H1 (cell line): ENCODE measurements around the gene PKD2. TPM values are rescaled to one million over a fixed set of nuclear protein-coding genes. Genes with fewer than 3 reads are reported as not detected.
A peak's percentile ranks its signal among the peaks of the same experiment; 100 is the strongest.

Source experiments
- CTCF ChIA-PET: fragments of 300-600 bp; sonication (Branson Sonifier 250); formaldehyde crosslinking; loops from one replicate; lab custom pipeline; 2021; ENCODE audit not compliant: partially characterized antibody; lab: Charles Lee
- POLR2A ChIA-PET: fragments of 300-600 bp; sonication (Branson Sonifier 250); formaldehyde crosslinking; loops from one replicate; lab custom pipeline; 2021; ENCODE audit warnings: inconsistent platforms; ENCODE audit not compliant: partially characterized antibody; lab: Charles Lee
- DNase-seq, 2 experiments: peaks; one replicate each; pipeline versions ENCODE4 v3.0.0 to v3.0.0-alpha.2; 2010 to 2022; ENCODE audit warnings: low spot score in 2 of 2, low read depth in 1 of 2, mixed read lengths in 1 of 2
- FAIRE-seq: peaks from 2 replicates; lab custom pipeline; 2011; peaks lifted over from hg19 to GRCh38; lab: Jason Lieb, UNC
- H2AFZ ChIP-seq: 2 replicates; pipeline ENCODE4 v1.8.1; 2012; ENCODE audit warnings: low read length, inconsistent platforms
- H2AK5ac ChIP-seq: 2 replicates; pipeline ENCODE4 v1.6.1; 2013; ENCODE audit warnings: low read depth, low read length
- H2BK120ac ChIP-seq: replicated peaks from 2 replicates; pipeline ENCODE3; 2013; ENCODE audit warnings: low read depth, low read length, inconsistent platforms
- H2BK12ac ChIP-seq: 2 replicates; pipeline ENCODE4 v1.6.1; 2013; ENCODE audit warnings: low read depth, low read length
- H2BK15ac ChIP-seq: 2 replicates; pipeline ENCODE4 v1.6.1; 2013; ENCODE audit warnings: low read length
- H2BK20ac ChIP-seq: 2 replicates; pipeline ENCODE4 v1.6.1; 2013; ENCODE audit warnings: low read length
- H2BK5ac ChIP-seq: 2 replicates; pipeline ENCODE4 v1.6.1; 2013; ENCODE audit warnings: low read depth, low read length
- H3K14ac ChIP-seq: 2 replicates; pipeline ENCODE4 v1.6.1; 2013; ENCODE audit warnings: inconsistent platforms; ENCODE audit not compliant: insufficient read length
- H3K18ac ChIP-seq: 2 replicates; pipeline ENCODE4 v1.6.1; 2013; ENCODE audit warnings: low read length; ENCODE audit errors: extremely low read depth
- H3K23ac ChIP-seq: 2 replicates; pipeline ENCODE4 v1.6.1; 2013; ENCODE audit warnings: inconsistent platforms; ENCODE audit not compliant: insufficient read length
- H3K23me2 ChIP-seq: 2 replicates; pipeline ENCODE4 v1.6.1; 2013; ENCODE audit warnings: low read depth, low read length
- H3K27ac ChIP-seq: 2 replicates; pipeline ENCODE4 v1.6.1; 2011; ENCODE audit warnings: low read depth, low read length, inconsistent platforms
- H3K27me3 ChIP-seq, 4 experiments: replicated peaks in 1 of 4; 1 replicate in 1 of 4; 2 replicates in 3 of 4; pipeline versions ENCODE4 v1.6.1 to v1.8.1; 2011 to 2013; ENCODE audit warnings: low read length in 3 of 4, mild to moderate bottlenecking in 3 of 4, inconsistent platforms in 2 of 4, mixed read lengths in 2 of 4, moderate library complexity in 1 of 4; ENCODE audit not compliant: control insufficient read depth in 3 of 4, insufficient read depth in 3 of 4; ENCODE audit errors: extremely low read depth in 1 of 4
- H3K36me3 ChIP-seq, 4 experiments: 2 replicates each; pipeline versions ENCODE4 v1.6.1 to v1.8.1; 2011 to 2013; ENCODE audit warnings: mild to moderate bottlenecking in 4 of 4, low read length in 3 of 4, moderate library complexity in 2 of 4, control low read depth in 1 of 4, inconsistent platforms in 1 of 4; ENCODE audit not compliant: insufficient read depth in 4 of 4, control insufficient read depth in 2 of 4
- H3K4ac ChIP-seq: replicated peaks from 2 replicates; pipeline ENCODE3; 2013; ENCODE audit warnings: low read length, low read depth, mixed read lengths, inconsistent platforms; ENCODE audit not compliant: insufficient read length
- H3K4me1 ChIP-seq, 4 experiments: replicated peaks in 1 of 4; 1 replicate in 1 of 4; 2 replicates in 3 of 4; pipeline versions ENCODE4 v1.6.1 to v1.8.1; 2011 to 2013; ENCODE audit warnings: low read length in 3 of 4, inconsistent platforms in 2 of 4, mixed read lengths in 1 of 4; ENCODE audit not compliant: insufficient read depth in 4 of 4, control insufficient read depth in 3 of 4
- H3K4me2 ChIP-seq, 2 experiments: 2 replicates each; pipeline versions ENCODE4 v1.6.1 to v1.8.1; 2011 to 2013; ENCODE audit warnings: low read depth in 2 of 2, low read length in 2 of 2, control low read depth in 1 of 2, inconsistent platforms in 1 of 2, mild to moderate bottlenecking in 1 of 2; ENCODE audit not compliant: insufficient read depth in 1 of 2
- H3K4me3 ChIP-seq, 4 experiments: fragments of 200-600, 300-600 bp in 1 of 4; sonication (generic), shearing (Covaris generic), sonication (Bioruptor Twin) in 1 of 4; 2 replicates each; pipeline versions ENCODE4 v1.5.1 to v1.8.1; 2011 to 2016; ENCODE audit warnings: low read length in 4 of 4, low read depth in 3 of 4, control low read depth in 2 of 4, inconsistent platforms in 2 of 4, mild to moderate bottlenecking in 2 of 4, mixed read lengths in 1 of 4, moderate library complexity in 1 of 4; ENCODE audit not compliant: insufficient read depth in 2 of 4; ENCODE audit errors: extremely low read depth in 1 of 4
- H3K56ac ChIP-seq: replicated peaks from 2 replicates; pipeline ENCODE3; 2013; ENCODE audit warnings: low read depth, mild to moderate bottlenecking, mixed read lengths, low read length, inconsistent platforms; ENCODE audit not compliant: insufficient read length
- H3K79me1 ChIP-seq: 2 replicates; pipeline ENCODE4 v1.6.1; 2013; ENCODE audit warnings: low read depth, low read length, control low read depth
- H3K79me2 ChIP-seq, 2 experiments: 2 replicates each; pipeline versions ENCODE4 v1.6.1 to v1.8.1; 2012 to 2013; ENCODE audit warnings: low read length in 2 of 2, mild to moderate bottlenecking in 2 of 2, inconsistent platforms in 1 of 2; ENCODE audit not compliant: insufficient read depth in 2 of 2, control insufficient read depth in 1 of 2
- H3K9ac ChIP-seq, 4 experiments: replicated peaks in 1 of 4; 1 replicate in 1 of 4; 2 replicates in 3 of 4; pipeline versions ENCODE4 v1.6.1 to v1.8.1; 2011 to 2013; ENCODE audit warnings: low read depth in 3 of 4, low read length in 3 of 4, control low read depth in 2 of 4, mild to moderate bottlenecking in 2 of 4, moderate library complexity in 2 of 4, inconsistent platforms in 1 of 4; ENCODE audit errors: extremely low read depth in 1 of 4
- H3K9me3 ChIP-seq, 2 experiments: 2 replicates each; pipeline versions ENCODE4 v1.6.1 to v1.8.1; 2012 to 2013; ENCODE audit warnings: mild to moderate bottlenecking in 2 of 2, moderate library complexity in 2 of 2, control low read depth in 1 of 2, inconsistent platforms in 1 of 2, low read depth in 1 of 2, low read length in 1 of 2, mixed read lengths in 1 of 2; ENCODE audit not compliant: insufficient read depth in 2 of 2
- H4K20me1 ChIP-seq, 2 experiments: replicated peaks in 1 of 2; 2 replicates each; pipeline versions ENCODE3 to v1.8.1; 2011 to 2013; ENCODE audit warnings: inconsistent platforms in 2 of 2, low read length in 2 of 2, mild to moderate bottlenecking in 1 of 2; ENCODE audit not compliant: insufficient read depth in 2 of 2, control insufficient read depth in 1 of 2
- H4K5ac ChIP-seq: 2 replicates; pipeline ENCODE4 v1.6.1; 2013; ENCODE audit warnings: low read length, low read depth, mixed read lengths, inconsistent platforms; ENCODE audit not compliant: insufficient read length
- H4K8ac ChIP-seq: 2 replicates; pipeline ENCODE4 v1.8.0; 2013; ENCODE audit warnings: mild to moderate bottlenecking, moderate library complexity, low read length, inconsistent platforms; ENCODE audit not compliant: insufficient read depth; ENCODE audit errors: extremely low read depth
- H4K91ac ChIP-seq: replicated peaks from 2 replicates; pipeline ENCODE3; 2013; ENCODE audit warnings: low read length, mixed read lengths, inconsistent platforms; ENCODE audit not compliant: insufficient read length
- CBX5 ChIP-seq: fragments of 300-800, 300-1000 bp; sonication (generic); IDR thresholded peaks from 2 replicates; pipeline ENCODE4 v1.7.1; 2016; ENCODE audit warnings: antibody characterized with exemption, low read length, low read depth
- CTBP2 ChIP-seq: IDR thresholded peaks from 2 replicates; pipeline ENCODE4 v1.7.0; 2011; ENCODE audit warnings: borderline replicate concordance, mild to moderate bottlenecking, moderate library complexity, mixed read lengths, low read length; ENCODE audit not compliant: insufficient read depth, insufficient read length
- CTCF ChIP-seq, 3 experiments: IDR thresholded peaks; 1 replicate in 2 of 3; 2 replicates in 1 of 3; pipeline versions ENCODE4 v1.5.1 to v1.6.1; 2011; ENCODE audit warnings: low read length in 3 of 3, mild to moderate bottlenecking in 3 of 3, inconsistent platforms in 2 of 3, low read depth in 1 of 3, moderate library complexity in 1 of 3; ENCODE audit not compliant: insufficient read depth in 1 of 3; ENCODE audit errors: control extremely low read depth in 1 of 3
- POLR2AphosphoS5 ChIP-seq: IDR thresholded peaks from 2 replicates; pipeline ENCODE4 v1.6.1; 2011; ENCODE audit warnings: low read depth, low read length
- RBBP5 ChIP-seq: IDR thresholded peaks from 2 replicates; pipeline ENCODE4 v1.7.1; 2012; ENCODE audit warnings: low read depth, mild to moderate bottlenecking, inconsistent platforms, low read length, moderate library complexity, borderline replicate concordance
- RNF2 ChIP-seq: fragments of 200-900, 300-1000 bp; sonication (generic); IDR thresholded peaks from 2 replicates; pipeline ENCODE4 v1.7.1; 2016; ENCODE audit warnings: borderline replicate concordance, low read depth, mild to moderate bottlenecking, antibody characterized with exemption, low read length; ENCODE audit not compliant: poor library complexity, severe bottlenecking; ENCODE audit errors: missing control alignments
- SIN3A ChIP-seq, 2 experiments: IDR thresholded peaks in 1 of 2; conservative IDR thresholded peaks in 1 of 2; 2 replicates each; pipeline ENCODE4 v1.6.1; 2011 to 2012; ENCODE audit warnings: low read length in 2 of 2, improper control_type of control experiment in 1 of 2, low read depth in 1 of 2, mild to moderate bottlenecking in 1 of 2
- TEAD4 ChIP-seq: IDR thresholded peaks from 2 replicates; pipeline ENCODE4 v1.6.1; 2012; ENCODE audit warnings: low read depth, low read length, inconsistent platforms, mixed read lengths
- USF2 ChIP-seq: IDR thresholded peaks from 2 replicates; pipeline ENCODE4 v1.6.1; 2011; ENCODE audit warnings: low read length, improper control_type of control experiment
- WGBS, 2 experiments: shearing (Covaris generic) in 1 of 2; methylation state at CpG; one replicate each; pipeline versions ENCODE4 v1.1.6 to v1.1.7; 2013 to 2015; ENCODE audit warnings: low lambda C conversion rate in 2 of 2, mixed read lengths in 2 of 2, inconsistent platforms in 1 of 2, low coverage in 1 of 2, missing lambda C conversion rate in 1 of 2; ENCODE audit not compliant: insufficient replicate concordance in 2 of 2, insufficient coverage in 1 of 2, insufficient read length in 1 of 2; ENCODE audit errors: extremely low coverage in 1 of 2, missing lambda C conversion rate in 1 of 2; 5-methylcytosine and 5-hydroxymethylcytosine counted together
- polyA plus RNA-seq, 7 experiments: library from polyadenylated mRNA; depleted of rRNA in 3 of 7; stranded (reverse) in 5 of 7; unstranded in 2 of 7; fragments of >200 nt in 5 of 7; fragments of 200-250 nt in 2 of 7; gene quantifications; 1 replicate in 5 of 7; 2 replicates in 1 of 7; 4 replicates in 1 of 7; pipeline versions ENCODE4 v1.2.1 to v1.2.3, GENCODE V29; 2011 to 2013; ENCODE audit warnings: missing spikeins in 2 of 7, mixed read lengths in 2 of 7
- total RNA-seq: library from RNA; stranded (reverse); fragmentation: NEBNext Ultra II Directional; extraction: Animal tissue kit (Norgen Biotek cat#: 25700); gene quantifications from 2 replicates; pipeline ENCODE4 v1.2.1, GENCODE V29; 2021

PKD2 gene
- total and polyA plus RNA-seq, 2 of the 8 experiments (the other 6 are each of a cell fraction or from before 2014, with no cell fraction given), result 16.0 to 32.0 TPM

- Histone ChIP-seq H3K14ac (no peak overlapping the region), H3K4me2 (no peak overlapping the region), H3K79me2 (peaks cover 0 to 58% of the 10 kb centered on the region in 2 experiments; a peak in 3 of 4 replicates), H3K18ac (no peak overlapping the region), H2BK120ac (no peak overlapping the region), H2BK15ac (no peak overlapping the region), H3K4ac (no peak overlapping the region), H2BK12ac (no peak overlapping the region), H2BK20ac (no peak overlapping the region), H3K27ac (no peak overlapping the region), H3K23me2 (no peaks in the 10 kb centered on the region), H4K5ac (no peak overlapping the region), H2AFZ (no peak overlapping the region), H3K27me3 (no peaks in the 10 kb centered on the region), H2AK5ac (no peak overlapping the region), H3K23ac (no peak overlapping the region), H2BK5ac (no peak overlapping the region), H4K8ac (no peak overlapping the region), H3K9me3 (no peaks in the 10 kb centered on the region), H3K56ac (no peak overlapping the region), H3K4me3 (no peak overlapping the region), H3K9ac (no peak overlapping the region), H3K36me3 (peaks cover 0 to 33% (median 7%) of the 10 kb centered on the region in 4 experiments; a peak in 3 of 8 replicates), H3K4me1 (peaks cover 0 to 5% (median 0%) of the 10 kb centered on the region in 4 experiments; a peak in 1 of 7 replicates), H3K79me1 (peaks cover 5% of the 10 kb centered on the region), H4K91ac (no peak overlapping the region), H4K20me1 (peaks cover 3 to 5% of the 10 kb centered on the region in 2 experiments)
- 89% methylated on average over 5 of the region's 5 CpGs; no CpG with 5 or more reads in 1 of the 2 experiments for WGBS, 2 experiments
- ChIA-PET CTCF (interaction anchor here (0.9 to 1.2 kb wide), 2 partner anchors 15 to 36 kb away, joined by 4 to 7 read pairs; no protein-coding TSS in a partner anchor), POLR2A (no interaction called here)
- no peak for DNase-seq
- FAIRE-seq, result peak; percentile 7
- TF ChIP-seq POLR2AphosphoS5 (no peak), CTCF (IDR thresholded peaks at IDR 0.05; ENCODE audit: control extremely low read depth in 1 of 3, insufficient read depth in 1 of 3, low read depth in 1 of 3, low read length in 3 of 3) (no peak), RNF2 (no peak), USF2 (no peak), TEAD4 (no peak), RBBP5 (no peak), CTBP2 (no peak), CBX5 (no peak), SIN3A (conservative IDR thresholded peaks at IDR 0.05 in 1 of 2, IDR thresholded peaks at IDR 0.05 in 1 of 2; ENCODE audit: low read depth in 1 of 2, low read length in 2 of 2) (no peak)
These were observed 11.0 kb downstream of the PKD2 start for GRCh38 chr4:88018466-88018865.
